Brain microvascular endothelial cell (primary cell): ENCODE results near the gene MARF1.
"Not testable (repeated sequence)": the region's sequence is repeated elsewhere in the genome, so short reads cannot be mapped to it uniquely, and the experiment has no call there.

Experiments used
- DNase-seq: peaks from one replicate; pipeline ENCODE4 v3.0.0-alpha.2; 2020
- H3K27ac ChIP-seq: fragments of 250-450 bp; sonication (Bioruptor Pico); 2 replicates; pipeline ENCODE4 v1.5.1; 2020; ENCODE audit warnings: mild to moderate bottlenecking, moderate library complexity
- H3K27me3 ChIP-seq: fragments of 250-450 bp; sonication (Bioruptor Pico); replicated peaks from 2 replicates; pipeline ENCODE4 v1.5.1; 2020; ENCODE audit warnings: mild to moderate bottlenecking
- H3K36me3 ChIP-seq: fragments of 250-450 bp; sonication (Bioruptor Pico); replicated peaks from 2 replicates; pipeline ENCODE4 v1.5.1; 2020; ENCODE audit warnings: mild to moderate bottlenecking
- H3K4me3 ChIP-seq: 2 replicates; pipeline ENCODE4 v1.5.1; 2011; ENCODE audit warnings: low read depth, mild to moderate bottlenecking, control low read depth, low read length, moderate library complexity
- CTCF ChIP-seq: IDR thresholded peaks from 2 replicates; pipeline ENCODE4 v1.5.1; 2011; ENCODE audit warnings: low read depth, mild to moderate bottlenecking, moderate library complexity, low read length, control low read depth, inconsistent platforms; ENCODE audit errors: missing control alignments
- in situ Hi-C: cut with HindIII; loops from 2 replicates; pipeline ENCODE4 v1.10.0; 2017; ENCODE audit warnings: low sequenced_read_pairs, low pct_ligation_motif_present

Gene MARF1

GRCh38 chr16:15572329-15573001 lies 70.5 kb downstream of the MARF1 start:
- H3K27ac ChIP-seq: no peak overlapping the region
- H3K36me3 ChIP-seq: peaks cover 3% of the 10 kb centered on the region
- no peak overlapping the region for H3K4me3 ChIP-seq
- no peak for DNase-seq
- in situ Hi-C loops: no loop called here
- no peak for TF ChIP-seq CTCF
- H3K27me3 ChIP-seq: no peaks in the 10 kb centered on the region

- DNase-seq: no peak
- Histone ChIP-seq H3K36me3 (peaks cover 3% of the 10 kb centered on the region), H3K27ac (no peak overlapping the region), H3K27me3 (no peaks in the 10 kb centered on the region), H3K4me3 (no peak overlapping the region)
- TF ChIP-seq CTCF: no peak
- in situ Hi-C loops: no loop called here
Measured at GRCh38 chr16:15571557-15571956, 71.4 kb downstream of the MARF1 start.

- in situ Hi-C loops, DNase-seq, H3K27me3 ChIP-seq, H3K36me3 ChIP-seq, H3K27ac ChIP-seq, H3K4me3 ChIP-seq: not testable (repeated sequence)
Measured at GRCh38 chr16:15570666-15571065, 72.3 kb downstream of the MARF1 start.

- in situ Hi-C loops: no loop called here
- H3K36me3 ChIP-seq: peaks cover 3% of the 10 kb centered on the region
- no peaks in the 10 kb centered on the region for H3K27me3 ChIP-seq
- no peak for TF ChIP-seq CTCF
- no peak overlapping the region for H3K27ac ChIP-seq
- no peak for DNase-seq
- no peak overlapping the region for H3K4me3 ChIP-seq
Measured at GRCh38 chr16:15567823-15568222, 75.1 kb downstream of the MARF1 start.

GRCh38 chr16:15566095-15566494 lies 76.9 kb downstream of the MARF1 start:
- Histone ChIP-seq H3K36me3 (peaks cover 3% of the 10 kb centered on the region), H3K27ac (no peak overlapping the region), H3K27me3 (no peaks in the 10 kb centered on the region), H3K4me3 (no peak overlapping the region)
- no peak for TF ChIP-seq CTCF
- in situ Hi-C loops: no loop called here
- no peak for DNase-seq

GRCh38 chr16:15564604-15565339 lies 78.2 kb downstream of the MARF1 start:
- Histone ChIP-seq H3K27me3 (no peaks in the 10 kb centered on the region), H3K27ac (no peak overlapping the region), H3K4me3 (no peak overlapping the region), H3K36me3 (peaks cover 3% of the 10 kb centered on the region)
- no peak for TF ChIP-seq CTCF
- in situ Hi-C loops: no loop called here
- no peak for DNase-seq
